IMR-90 (cell line): ENCODE data around the gene AKT2. TPM values are rescaled to one million over a fixed set of nuclear protein-coding genes. Genes with fewer than 3 reads are reported as not detected.

ENCODE experiments used
- ATAC-seq: fragments of 200-7000 bp; cut with Tn5 transposase; 2 replicates; pipeline ENCODE4 v1.9.1; 2020; ENCODE audit warnings: low read depth, mild to moderate bottlenecking, moderate library complexity
- BruUV-seq: library from RNA; stranded (reverse); fragments of 400-500 nt; replicated peaks from 2 replicates; lab custom pipeline; 2021; lab: Mats Ljungman, UMichigan
- CTCF ChIA-PET: fragments of 300-600 bp; formaldehyde crosslinking; extraction: SDS; loops from one replicate; lab custom pipeline; 2021; ENCODE audit warnings: antibody characterized with exemption; lab: Yijun Ruan, JAX
- POLR2A ChIA-PET: fragments of 300-600 bp; sonication (Branson Sonifier 250); formaldehyde crosslinking; loops from one replicate; lab custom pipeline; 2022; ENCODE audit warnings: antibody characterized with exemption; ENCODE audit not compliant: unreplicated experiment; lab: Charles Lee
- DNase-seq: peaks from one replicate; pipeline ENCODE4 v3.0.0; 2013
- H2AFZ ChIP-seq: replicated peaks from 2 replicates; pipeline ENCODE3; 2013; ENCODE audit warnings: low read length, mild to moderate bottlenecking; ENCODE audit not compliant: poor library complexity
- H2AK5ac ChIP-seq: 2 replicates; pipeline ENCODE4 v1.6.1; 2013; ENCODE audit warnings: low read depth, low read length, inconsistent platforms
- H2AK9ac ChIP-seq: replicated peaks from 2 replicates; pipeline ENCODE3; 2013; ENCODE audit warnings: mild to moderate bottlenecking, low read depth, low read length, moderate library complexity; ENCODE audit not compliant: poor library complexity
- H2BK120ac ChIP-seq: 2 replicates; pipeline ENCODE4 v1.6.1; 2013; ENCODE audit warnings: low read depth, low read length, inconsistent platforms
- H2BK15ac ChIP-seq: 3 replicates; pipeline ENCODE4 v1.6.1; 2013; ENCODE audit warnings: low read depth, low read length, inconsistent platforms
- H2BK20ac ChIP-seq: 2 replicates; pipeline ENCODE4 v1.6.1; 2013; ENCODE audit warnings: low read depth, mild to moderate bottlenecking, inconsistent platforms, low read length, moderate library complexity
- H2BK5ac ChIP-seq: 2 replicates; pipeline ENCODE4 v1.6.1; 2013; ENCODE audit warnings: mild to moderate bottlenecking, low read depth, low read length, inconsistent platforms; ENCODE audit not compliant: poor library complexity, severe bottlenecking
- H3K14ac ChIP-seq: replicated peaks from 2 replicates; pipeline ENCODE4 v1.6.1; 2013; ENCODE audit warnings: low read depth, low read length, inconsistent platforms
- H3K18ac ChIP-seq: 2 replicates; pipeline ENCODE4 v1.6.1; 2013; ENCODE audit warnings: low read depth, low read length, control low read depth
- H3K23ac ChIP-seq: 2 replicates; pipeline ENCODE4 v1.6.1; 2013; ENCODE audit warnings: low read depth, low read length, inconsistent platforms
- H3K27ac ChIP-seq: 2 replicates; pipeline ENCODE4 v1.5.1; 2013; ENCODE audit warnings: mild to moderate bottlenecking, control low read depth, low read length; ENCODE audit not compliant: insufficient read depth
- H3K27me3 ChIP-seq: 2 replicates; pipeline ENCODE4 v1.6.1; 2013; ENCODE audit warnings: low read length; ENCODE audit not compliant: control insufficient read depth, insufficient read depth
- H3K36me3 ChIP-seq: 2 replicates; pipeline ENCODE4 v1.6.1; 2013; ENCODE audit warnings: low read length, mixed read lengths; ENCODE audit not compliant: control insufficient read depth, insufficient read depth
- H3K4ac ChIP-seq: 2 replicates; pipeline ENCODE4 v1.6.1; 2013; ENCODE audit warnings: low read depth, low read length, inconsistent platforms
- H3K4me1 ChIP-seq: 2 replicates; pipeline ENCODE4 v1.6.1; 2013; ENCODE audit warnings: low read length, mixed read lengths; ENCODE audit not compliant: control insufficient read depth, insufficient read depth
- H3K4me2 ChIP-seq: 2 replicates; pipeline ENCODE4 v1.6.1; 2013; ENCODE audit warnings: low read depth, mild to moderate bottlenecking, control low read depth, low read length, moderate library complexity
- H3K4me3 ChIP-seq: 2 replicates; pipeline ENCODE4 v1.5.1; 2013; ENCODE audit warnings: low read depth, mild to moderate bottlenecking, control low read depth, low read length, moderate library complexity; ENCODE audit not compliant: insufficient read depth
- H3K56ac ChIP-seq: 2 replicates; pipeline ENCODE4 v1.6.1; 2013; ENCODE audit warnings: low read length, inconsistent platforms; ENCODE audit not compliant: insufficient read depth; ENCODE audit errors: extremely low read depth
- H3K79me1 ChIP-seq, 2 experiments: 2 replicates each; pipeline ENCODE4 v1.6.1; 2013; ENCODE audit warnings: low read length in 2 of 2, inconsistent platforms in 1 of 2, low read depth in 1 of 2
- H3K9ac ChIP-seq: 2 replicates; pipeline ENCODE4 v1.6.1; 2013; ENCODE audit warnings: low read depth, low read length, control low read depth
- H3K9me1 ChIP-seq: 2 replicates; pipeline ENCODE4 v1.6.1; 2013; ENCODE audit warnings: low read length, inconsistent platforms; ENCODE audit not compliant: insufficient read depth
- H3K9me3 ChIP-seq: 2 replicates; pipeline ENCODE4 v1.6.1; 2013; ENCODE audit warnings: low read length; ENCODE audit not compliant: control insufficient read depth, insufficient read depth
- H4K20me1 ChIP-seq: 2 replicates; pipeline ENCODE4 v1.6.1; 2013; ENCODE audit warnings: low read length, inconsistent platforms; ENCODE audit not compliant: insufficient read depth
- H4K5ac ChIP-seq: 2 replicates; pipeline ENCODE4 v1.6.1; 2013; ENCODE audit warnings: mild to moderate bottlenecking, low read depth, low read length, control low read depth
- H4K8ac ChIP-seq, 2 experiments: 2 replicates each; pipeline ENCODE4 v1.6.1; 2013; ENCODE audit warnings: low read depth in 2 of 2, low read length in 2 of 2, control low read depth in 1 of 2, inconsistent platforms in 1 of 2
- H4K91ac ChIP-seq: 2 replicates; pipeline ENCODE4 v1.6.1; 2013; ENCODE audit warnings: low read depth, low read length, inconsistent platforms; ENCODE audit not compliant: insufficient read depth
- ELK1 ChIP-seq: fragments of 150-350 bp; IDR thresholded peaks from 2 replicates; pipeline ENCODE4 v1.6.1; 2016; ENCODE audit warnings: low read depth, mild to moderate bottlenecking, low read length, moderate library complexity, borderline replicate concordance
- MAFK ChIP-seq: IDR thresholded peaks from 2 replicates; pipeline ENCODE4 v1.6.1; 2012; ENCODE audit warnings: low read depth, low read length, improper control_type of control experiment
- NFE2L2 ChIP-seq: fragments of 150-350 bp; IDR thresholded peaks from 2 replicates; pipeline ENCODE4 v1.6.1; 2016; ENCODE audit warnings: low read depth, mild to moderate bottlenecking, low read length
- POLR2A ChIP-seq: IDR thresholded peaks from 2 replicates; pipeline ENCODE4 v1.6.1; 2012; ENCODE audit warnings: mild to moderate bottlenecking, low read depth, low read length
- RAD21 ChIP-seq: IDR thresholded peaks from 2 replicates; pipeline ENCODE4 v1.6.1; 2012; ENCODE audit warnings: low read length, improper control_type of control experiment
- RFX5 ChIP-seq: IDR thresholded peaks from 2 replicates; pipeline ENCODE4 v1.8.0; 2012; ENCODE audit warnings: low read depth, mild to moderate bottlenecking, low read length, moderate library complexity
- SMC3 ChIP-seq: fragments of 150-350 bp; IDR thresholded peaks from 2 replicates; pipeline ENCODE4 v1.6.1; 2016; ENCODE audit warnings: low read depth, mild to moderate bottlenecking, antibody characterized with exemption, low read length, moderate library complexity
- USF2 ChIP-seq: fragments of 150-350 bp; IDR thresholded peaks from 2 replicates; pipeline ENCODE4 v1.6.1; 2017; ENCODE audit warnings: mild to moderate bottlenecking, antibody characterized with exemption, low read length, low read depth
- WGBS, 2 experiments: methylation state at CpG; one replicate each; pipeline versions ENCODE4 v1.1.5 to v1.1.7; 2013; ENCODE audit warnings: missing lambda C conversion rate in 2 of 2; ENCODE audit not compliant: insufficient read length in 1 of 2; ENCODE audit errors: extremely low coverage in 2 of 2; 5-methylcytosine and 5-hydroxymethylcytosine counted together
- dilution Hi-C: fragments of 300-500 bp; cut with HindIII; formaldehyde crosslinking; loops from one replicate; pipeline ENCODE4 v1.14.3; 2018; ENCODE audit warnings: low sequenced_read_pairs; ENCODE audit not compliant: unreplicated experiment
- in situ Hi-C: fragments of 300-500 bp; cut with MboI; formaldehyde crosslinking; loops from 3 replicates; pipeline ENCODE4 v1.14.3; 2019; ENCODE audit warnings: low sequenced_read_pairs, inconsistent platforms, mixed read lengths
- intact Hi-C: fragments of 100-400 bp; cut with micrococcal nuclease; formaldehyde crosslinking; loops from 2 replicates; pipeline ENCODE4 v1.10.0; 2022
- polyA plus RNA-seq, 3 experiments: library from polyadenylated mRNA; depleted of rRNA; stranded (reverse); fragments of >200 nt; gene quantifications; 2 replicates each; pipeline ENCODE4 v1.2.3, GENCODE V29; 2012; ENCODE audit warnings: low replicate concordance in 1 of 3
- total RNA-seq: library from RNA; depleted of rRNA; stranded (reverse); fragments of >200 nt; gene quantifications from 2 replicates; pipeline ENCODE4 v1.2.3, GENCODE V29; 2012

The AKT2 gene
- total and polyA plus RNA-seq, 2 of the 4 experiments (the other 2 are of a cell fraction): 61.5 to 104 TPM

GRCh38 chr19:40283414-40284250 is 1.5 kb downstream of the AKT2 start (continued):
- TF ChIP-seq USF2: no peak
- no peak for TF ChIP-seq RAD21

- Histone ChIP-seq H3K18ac (no peak overlapping the region), H3K27ac (no peak overlapping the region), H3K4me3 (no peak overlapping the region), H3K14ac (no peak overlapping the region), H3K4me2 (0 out of 2 replicates have a peak overlapping the region, but pooled peaks have one; percentile 94), H3K27me3 (no peaks in the 10 kb centered on the region), H4K8ac (no peak overlapping the region), H3K56ac (no peak overlapping the region), H3K23ac (peak overlapping the region; percentile 85), H2BK15ac (no peak overlapping the region), H2BK20ac (no peak overlapping the region), H2AFZ (no peak overlapping the region), H3K4ac (no peak overlapping the region), H2BK5ac (no peak overlapping the region), H3K9ac (0 out of 2 replicates have a peak overlapping the region, but pooled peaks have one; percentile 13), H2BK120ac (no peak overlapping the region), H3K36me3 (no peaks in the 10 kb centered on the region), H3K79me1 (peaks cover 10 to 73% of the 10 kb centered on the region in 2 experiments; a peak in 3 of 4 replicates), H2AK9ac (peak overlapping the region; percentile 98), H3K9me1 (peaks cover 20% of the 10 kb centered on the region), H2AK5ac (no peak overlapping the region), H4K5ac (no peak overlapping the region), H4K91ac (no peak overlapping the region), H4K20me1 (peaks cover 63% of the 10 kb centered on the region), H3K9me3 (no peaks in the 10 kb centered on the region), H3K4me1 (peaks cover 32% of the 10 kb centered on the region)
- in situ Hi-C loops: no loop called here
- intact Hi-C loops: no loop called here
- DNase-seq: peak; percentile 22
- no CpG with 5 or more reads among the region's 4 CpGs for WGBS, 2 experiments
- POLR2A ChIA-PET: no interaction called here
- dilution Hi-C loops: no loop called here
- BruUV-seq: no TSS peak
- no peak for ATAC-seq
- CTCF ChIA-PET: interaction anchor here (1.0 kb wide), 1 partner anchor 22 kb away, joined by 3 read pairs; no protein-coding TSS in a partner anchor
- TF ChIP-seq SMC3: no peak
- TF ChIP-seq POLR2A: no peak
- no peak for TF ChIP-seq RFX5
- peak; percentile 23; the same call in 1 of the 2 replicates for TF ChIP-seq USF2
- TF ChIP-seq NFE2L2: no peak
- no peak for TF ChIP-seq MAFK
- no peak for TF ChIP-seq ELK1
Measured at GRCh38 chr19:40282920-40283319, 2.2 kb downstream of the AKT2 start.
